Inflammatory macrophage treated with lipopolysaccharide for 1 hour (primary cell): ENCODE measurements around the gene KIF26B.

ENCODE experiments used
- DNase-seq, 2 donors: peaks; one replicate each; pipeline ENCODE4 v3.0.0-alpha.2; 2020 to 2022

KIF26B gene

DNA sequence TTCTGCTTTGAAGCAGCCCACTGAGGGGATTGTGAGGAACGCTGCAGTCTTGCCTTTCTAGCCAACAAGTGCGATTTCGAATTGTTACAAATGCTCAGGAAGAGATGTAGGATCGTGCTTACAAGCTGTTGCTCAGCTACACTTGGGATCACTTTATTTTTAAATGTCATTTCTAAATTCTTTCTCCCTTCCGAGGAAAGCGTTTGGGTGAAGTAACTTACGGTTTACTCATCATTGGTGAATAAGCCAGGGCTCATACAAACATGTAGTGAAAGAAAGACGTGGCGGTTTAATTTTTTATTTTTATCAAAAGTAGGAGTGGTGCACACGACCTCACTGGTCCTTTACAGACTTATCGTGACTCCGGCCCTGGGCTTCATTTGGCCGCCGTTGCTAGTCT lies 386.6 kb downstream of the KIF26B start:
- DNase-seq = no peak

GRCh38 chr1:245542365-245542764 lies 387.6 kb downstream of the KIF26B start:
- no peak for DNase-seq

- DNase-seq = no peak
Observed at GRCh38 chr1:245544236-245544635, 389.5 kb downstream of the KIF26B start.

GRCh38 chr1:245546875-245547274 lies 392.1 kb downstream of the KIF26B start:
- DNase-seq = peak in 1 of 2 donors; percentile 9

GRCh38 chr1:245549996-245550719 lies 395.4 kb downstream of the KIF26B start:
- no peak for DNase-seq

DNA sequence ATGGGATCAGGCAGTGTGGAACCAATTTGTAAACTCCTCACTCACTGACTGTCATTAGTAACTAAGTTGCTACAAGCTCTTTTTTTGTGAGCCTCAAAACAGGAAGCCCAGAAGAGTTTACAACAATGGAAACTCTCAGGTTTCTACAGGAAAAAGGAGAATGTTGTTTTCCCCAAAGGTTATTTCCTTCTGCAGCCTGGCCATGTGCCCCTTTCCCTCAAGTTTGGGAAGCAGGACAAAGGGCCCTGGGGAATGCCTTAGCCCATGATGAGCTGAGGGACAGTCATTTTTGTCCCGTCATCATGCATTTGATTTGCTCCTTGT lies 395.9 kb downstream of the KIF26B start:
- DNase-seq = peak; percentile 4 to 62

DNA sequence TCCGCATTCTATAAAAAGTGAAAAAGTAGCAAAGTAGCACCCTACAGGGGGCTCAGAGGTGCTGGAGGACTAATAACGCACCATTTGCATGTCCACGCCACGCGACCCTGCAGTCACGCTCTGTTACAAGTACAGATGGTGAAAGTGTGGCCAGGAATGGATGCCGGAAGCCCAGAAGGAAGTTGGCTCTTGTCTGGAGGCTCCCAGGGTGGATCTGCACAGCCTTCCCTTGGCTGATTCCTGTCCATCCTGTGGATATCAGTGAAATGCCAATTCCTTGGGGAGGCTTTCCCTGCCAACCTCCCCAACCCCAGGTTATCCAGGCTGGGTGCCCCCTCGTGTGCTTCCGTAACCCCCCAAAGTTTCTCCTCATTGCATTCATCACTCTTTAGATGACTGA lies 396.8 kb downstream of the KIF26B start:
- DNase-seq = no peak

GRCh38 chr1:245552331-245552730 lies 397.5 kb downstream of the KIF26B start:
- no peak for DNase-seq

GRCh38 chr1:245556057-245556456 lies 401.3 kb downstream of the KIF26B start:
- DNase-seq = no peak

DNA sequence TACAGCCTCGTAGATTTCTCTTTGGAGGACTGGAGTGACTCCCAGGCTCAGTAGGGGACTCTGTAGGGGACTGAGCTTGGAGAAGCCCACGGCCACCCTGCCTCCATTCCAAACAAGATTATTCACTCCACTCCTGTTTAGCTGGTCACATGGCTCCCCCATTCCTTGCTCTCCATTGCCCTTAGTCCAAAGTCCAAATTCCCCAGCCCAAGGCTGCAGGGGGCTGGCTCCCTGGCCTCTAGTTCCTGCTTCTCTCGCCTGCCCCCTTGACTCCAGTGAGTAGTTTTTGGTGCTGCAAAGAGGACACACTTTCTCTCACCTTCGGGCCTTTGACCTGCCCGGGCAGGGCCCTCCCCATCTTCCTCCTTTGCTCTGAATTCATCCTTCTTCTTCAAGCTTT lies 403.3 kb downstream of the KIF26B start:
- DNase-seq = no peak

GRCh38 chr1:245560316-245560859 lies 405.6 kb downstream of the KIF26B start:
- DNase-seq = no peak

DNA sequence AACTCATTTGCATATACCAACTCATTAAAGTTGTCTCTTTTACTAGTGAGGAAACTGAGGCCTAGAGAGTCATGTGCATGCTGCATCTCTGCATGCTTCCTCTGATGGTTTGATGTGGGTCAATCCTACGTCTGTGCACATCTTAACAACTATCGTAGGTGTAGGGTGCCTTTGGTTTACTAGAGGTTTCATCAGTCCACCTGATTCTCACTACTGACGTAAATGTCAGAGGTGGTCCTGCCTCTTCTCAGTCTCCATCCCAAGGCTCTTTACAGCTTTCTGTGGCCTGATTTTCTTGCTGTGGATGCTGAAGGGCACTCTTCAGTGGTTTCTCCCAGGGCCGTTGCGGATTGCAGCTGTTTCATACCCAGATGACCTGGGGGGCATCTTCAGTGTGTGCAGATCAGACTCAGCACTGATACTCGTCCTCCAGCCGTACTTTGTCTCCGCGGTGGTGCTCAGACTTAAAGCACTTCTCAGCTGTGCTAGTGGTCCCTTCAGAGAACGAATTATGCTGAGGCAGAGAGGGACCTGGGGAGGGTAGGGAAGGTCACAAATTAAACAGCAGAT lies 407.0 kb downstream of the KIF26B start:
- no peak for DNase-seq

- DNase-seq = no peak
Observed at GRCh38 chr1:245566134-245566533, 411.3 kb downstream of the KIF26B start.

GRCh38 chr1:245566952-245567351 lies 412.2 kb downstream of the KIF26B start:
- no peak for DNase-seq

DNA sequence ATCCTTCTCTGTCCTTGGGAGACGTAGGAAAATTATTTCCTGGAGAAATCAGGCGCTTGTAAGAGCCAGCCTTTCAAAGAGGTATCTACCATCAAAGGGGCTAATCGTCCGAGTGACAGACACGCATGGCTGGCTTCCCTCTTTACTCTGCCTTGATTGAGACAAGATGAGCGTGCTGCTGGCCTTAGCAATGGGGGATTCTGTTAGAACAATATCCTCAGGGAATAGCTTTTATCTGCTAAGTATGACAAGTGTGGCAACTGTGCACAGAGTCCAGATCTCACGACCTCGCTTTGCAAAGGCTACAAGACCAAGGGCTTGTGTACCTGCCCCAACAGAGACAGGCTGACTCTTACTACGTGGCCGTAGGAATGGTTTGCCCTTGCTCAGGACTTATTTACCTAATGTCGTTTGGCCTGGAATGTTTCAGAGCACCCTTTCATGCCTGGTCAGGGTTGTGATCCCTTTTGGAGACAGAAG lies 417.1 kb downstream of the KIF26B start:
- DNase-seq = no peak

- no peak for DNase-seq
Observed at GRCh38 chr1:245572709-245573108, 417.9 kb downstream of the KIF26B start.

DNA sequence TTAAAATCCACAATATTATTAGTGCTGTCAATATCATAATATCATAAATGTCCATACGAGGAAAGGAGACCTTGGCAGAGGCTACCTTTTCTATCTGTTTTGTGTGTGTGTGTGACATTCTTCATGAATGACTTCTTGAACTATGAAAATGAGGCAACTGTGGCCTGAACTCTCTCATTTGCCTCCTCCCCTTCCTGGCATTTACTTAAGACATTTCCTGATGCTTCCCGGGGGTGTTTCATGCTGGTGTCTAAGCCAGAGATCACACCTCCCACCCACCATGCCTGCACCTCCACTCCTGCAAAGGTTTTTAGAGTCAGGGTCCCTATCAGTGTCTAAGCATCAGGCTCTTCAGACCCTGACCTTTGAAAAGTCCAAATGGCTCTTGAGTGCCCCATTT lies 420.9 kb downstream of the KIF26B start:
- DNase-seq = no peak

- no peak for DNase-seq
Observed at GRCh38 chr1:245576323-245576722, 421.5 kb downstream of the KIF26B start.

DNA sequence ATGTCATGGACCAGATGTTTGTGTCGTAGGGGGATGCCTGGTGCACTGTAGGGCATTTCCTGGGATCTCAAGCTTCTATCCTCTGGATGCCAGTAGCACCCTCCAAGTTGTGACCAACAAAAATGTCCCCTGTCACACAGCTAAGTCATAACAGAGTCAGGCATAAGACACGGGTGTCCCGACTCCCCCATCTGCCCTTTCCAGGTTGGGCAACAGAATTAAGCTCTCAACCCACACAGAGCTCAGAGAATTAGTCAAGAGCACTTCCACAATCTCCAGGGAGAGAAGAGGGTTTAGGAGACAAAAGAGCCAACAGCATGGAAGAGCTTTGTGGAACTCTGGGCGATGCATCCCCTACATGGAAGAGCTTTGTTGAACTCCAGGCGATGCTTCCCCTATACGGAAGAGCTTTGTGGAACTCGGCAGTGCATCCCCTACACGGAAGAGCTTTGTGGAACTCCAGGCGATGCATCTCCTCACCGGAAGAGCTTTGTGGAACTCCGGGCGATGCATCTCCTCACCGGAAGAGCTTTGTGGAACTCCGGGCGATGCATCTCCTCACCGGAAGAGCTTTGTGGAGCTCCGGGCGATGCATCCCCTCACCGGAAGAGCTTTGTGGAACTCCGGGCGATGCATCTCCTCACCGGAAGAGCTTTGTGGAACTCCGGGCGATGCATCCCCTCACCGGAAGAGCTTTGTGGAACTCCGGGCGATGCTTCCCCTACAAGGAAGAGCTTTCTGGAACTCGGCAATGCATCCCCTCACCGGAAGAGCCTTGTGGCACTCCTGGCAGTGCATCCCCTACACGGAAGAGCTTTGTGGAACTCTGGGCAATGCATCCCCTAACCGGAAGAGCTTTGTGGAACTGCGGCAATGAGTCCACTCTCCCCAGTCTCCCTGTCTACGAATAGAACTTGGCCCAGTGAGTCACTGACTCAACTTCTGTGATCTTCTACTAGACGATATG lies 422.7 kb downstream of the KIF26B start:
- peak; percentile 12 to 65 for DNase-seq

GRCh38 chr1:245578308-245578707 lies 423.5 kb downstream of the KIF26B start:
- no peak for DNase-seq

DNA sequence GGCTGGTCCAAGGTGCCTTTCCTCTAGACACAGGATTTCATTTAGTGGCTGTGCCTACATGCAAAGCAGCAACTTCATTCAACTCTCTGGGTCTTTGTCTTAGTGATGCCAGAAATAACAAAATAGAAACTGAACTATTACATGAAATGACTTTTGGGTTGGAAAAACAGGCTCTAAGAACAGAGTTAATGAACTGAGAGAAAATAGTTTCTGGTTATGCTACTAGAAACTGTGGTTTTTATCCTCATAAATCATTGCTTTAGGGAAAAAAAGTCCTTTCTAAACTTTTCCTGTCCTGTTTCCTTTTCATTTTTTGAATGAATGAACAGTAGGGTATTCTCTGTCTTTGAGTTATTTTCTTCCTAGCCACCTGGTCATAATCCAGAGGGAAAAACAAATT lies 424.0 kb downstream of the KIF26B start:
- DNase-seq = no peak

DNA sequence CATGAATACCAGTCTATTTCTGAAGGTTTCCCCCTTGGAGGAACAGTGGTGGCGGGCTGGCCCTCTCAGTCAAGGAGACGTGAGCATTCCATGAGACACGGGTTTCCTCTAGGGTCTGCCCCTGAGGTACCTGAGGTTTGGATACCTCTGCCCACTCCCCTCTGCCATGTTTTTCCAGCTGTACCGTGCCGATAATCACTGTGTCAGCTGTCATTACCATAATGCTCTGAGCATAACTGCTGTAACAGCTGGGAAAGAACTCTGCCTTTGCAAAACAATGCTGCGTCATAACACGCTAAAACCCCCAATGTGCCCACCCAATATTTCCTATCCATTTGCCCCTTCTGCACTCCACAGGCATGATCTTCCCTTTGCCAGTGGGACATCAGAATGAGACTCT lies 425.1 kb downstream of the KIF26B start:
- no peak for DNase-seq

DNA sequence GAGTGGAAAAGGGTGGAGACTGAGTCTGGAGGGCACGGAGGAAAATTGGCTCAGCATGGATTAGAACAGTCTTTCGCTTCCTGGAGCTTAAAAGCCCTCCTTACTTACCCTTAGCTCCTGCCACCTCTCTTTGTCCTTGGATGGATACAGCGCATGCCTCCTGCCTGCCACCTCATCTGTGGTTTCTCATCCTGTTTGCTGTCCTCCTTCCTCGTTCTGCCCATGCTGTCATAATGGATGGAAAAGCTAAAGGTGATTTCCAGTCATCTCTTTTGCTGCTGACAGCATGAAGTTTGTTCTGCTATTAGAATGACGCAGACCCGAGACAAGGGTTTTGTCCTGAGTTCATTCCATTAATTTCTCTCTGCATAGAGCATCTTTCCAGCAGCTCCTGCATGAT lies 425.9 kb downstream of the KIF26B start:
- DNase-seq = no peak
